Adrenal gland (tissue), 5 donors: ENCODE results near the gene VWA8.
"Not testable (repeated sequence)": the region's sequence is repeated elsewhere in the genome, so short reads cannot be mapped to it uniquely, and the experiment has no call there.

Experiments used
- CTCF ChIP-seq, 6 experiments: fragments of 450-650 bp in 4 of 6; fragments of 200-600 bp in 2 of 6; sonication (generic) in 1 of 6; IDR thresholded peaks; 1 replicate in 5 of 6; 2 replicates in 1 of 6; pipeline versions ENCODE4 v1.5.1 to v1.8.0; 2016 to 2021; ENCODE audit warnings: antibody characterized with exemption in 6 of 6, mild to moderate bottlenecking in 2 of 6, moderate library complexity in 1 of 6
- POLR2A ChIP-seq, 2 donors: fragments of 450-650 bp; IDR thresholded peaks; one replicate each; pipeline ENCODE4 v1.6.1; 2017; ENCODE audit warnings: antibody characterized with exemption in 2 of 2, mild to moderate bottlenecking in 2 of 2, moderate library complexity in 1 of 2
- donor health status: DM: no; HTN: no; CAD: no.

GRCh38 chr13:41949104-41949503 is 11.8 kb downstream of the VWA8 start:
- TF ChIP-seq CTCF, POLR2A (IDR thresholded peaks at IDR 0.05): not testable (repeated sequence)
